HG03558 (cell line): Measurements from ENCODE around the gene AMN.

Source experiments
- ATAC-seq: cut with Tn5 transposase; IDR thresholded peaks from one replicate; pipeline ENCODE4 v1.9.1; 2021; ENCODE audit warnings: moderate number of reproducible peaks; ENCODE audit not compliant: unreplicated experiment; ENCODE audit errors: extremely low read depth

Gene AMN

DNA sequence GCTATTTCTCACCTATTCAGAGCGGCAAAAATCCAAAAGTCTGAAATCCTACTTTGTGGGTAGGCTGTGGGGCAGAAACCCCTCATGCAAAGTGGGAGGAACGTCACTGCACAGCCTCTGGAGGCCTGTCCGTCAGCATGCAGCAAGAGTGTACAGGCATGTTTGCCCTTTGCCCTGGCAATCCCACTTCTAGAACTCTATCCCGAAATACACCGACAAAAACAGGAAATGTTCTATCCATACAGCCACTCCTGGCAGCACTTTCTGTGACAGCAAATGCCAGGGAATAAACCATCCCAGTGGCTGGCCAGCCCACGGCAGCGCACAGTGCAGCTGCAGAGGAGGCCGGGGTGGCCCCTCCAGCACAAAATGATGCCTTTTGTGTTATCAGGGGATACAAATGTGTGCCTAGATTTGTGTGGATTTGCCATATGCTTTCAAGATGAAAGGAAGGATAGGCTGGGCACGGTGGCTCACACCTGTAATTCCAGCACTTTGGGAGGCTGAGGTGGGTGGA is 39.7 kb downstream of the AMN start:
- ATAC-seq = no peak

DNA sequence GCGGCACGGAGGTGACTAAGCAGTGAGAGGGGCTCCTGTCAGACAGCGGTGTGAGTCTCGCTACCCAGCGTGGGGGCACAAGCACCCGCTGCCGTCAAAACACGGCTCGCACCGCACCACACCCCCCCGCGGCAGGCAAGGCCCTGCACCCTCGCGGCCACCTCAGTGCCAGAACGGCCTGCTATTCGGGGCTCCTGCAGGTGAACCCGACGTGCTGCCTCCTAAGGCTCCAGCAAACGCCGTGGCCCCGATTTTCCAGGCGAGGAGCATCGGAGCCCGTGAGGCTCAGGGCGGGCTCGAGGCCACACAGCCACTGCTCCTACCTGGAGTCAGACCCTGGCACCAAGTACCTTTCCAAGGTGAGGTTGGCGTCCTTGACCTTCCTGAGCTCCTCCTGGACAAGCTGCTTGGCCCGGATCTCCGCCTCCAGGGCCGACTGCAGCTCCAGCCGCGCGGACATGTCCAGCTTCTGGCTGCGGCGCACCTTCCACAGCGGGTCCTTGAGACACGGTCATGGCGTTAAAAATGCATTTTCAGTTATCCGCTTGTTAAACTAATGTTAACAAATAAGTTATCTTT is 41.8 kb downstream of the AMN start:
- no peak for ATAC-seq

DNA sequence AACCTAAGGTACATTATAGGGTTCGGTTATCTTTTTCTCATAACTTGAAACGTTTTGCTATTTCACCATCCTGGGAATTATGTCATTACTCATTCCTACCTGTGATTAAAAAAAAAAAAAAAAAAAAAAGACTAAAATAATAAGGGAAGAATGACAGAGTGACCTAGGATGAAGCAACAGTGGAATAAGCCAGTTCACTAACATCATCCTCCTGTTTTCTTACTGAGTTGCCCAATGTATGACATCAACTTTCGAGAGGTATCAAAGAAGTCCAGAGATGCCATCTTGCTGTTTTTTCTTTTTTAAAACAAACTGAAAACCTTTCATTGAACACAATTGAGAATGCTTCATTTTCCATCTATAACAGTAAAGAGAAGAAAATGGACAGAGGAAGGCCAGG is 42.8 kb downstream of the AMN start:
- no peak for ATAC-seq

- no peak for ATAC-seq
These were observed 43.6 kb downstream of the AMN start for GRCh38 chr14:102965971-102966655.

DNA sequence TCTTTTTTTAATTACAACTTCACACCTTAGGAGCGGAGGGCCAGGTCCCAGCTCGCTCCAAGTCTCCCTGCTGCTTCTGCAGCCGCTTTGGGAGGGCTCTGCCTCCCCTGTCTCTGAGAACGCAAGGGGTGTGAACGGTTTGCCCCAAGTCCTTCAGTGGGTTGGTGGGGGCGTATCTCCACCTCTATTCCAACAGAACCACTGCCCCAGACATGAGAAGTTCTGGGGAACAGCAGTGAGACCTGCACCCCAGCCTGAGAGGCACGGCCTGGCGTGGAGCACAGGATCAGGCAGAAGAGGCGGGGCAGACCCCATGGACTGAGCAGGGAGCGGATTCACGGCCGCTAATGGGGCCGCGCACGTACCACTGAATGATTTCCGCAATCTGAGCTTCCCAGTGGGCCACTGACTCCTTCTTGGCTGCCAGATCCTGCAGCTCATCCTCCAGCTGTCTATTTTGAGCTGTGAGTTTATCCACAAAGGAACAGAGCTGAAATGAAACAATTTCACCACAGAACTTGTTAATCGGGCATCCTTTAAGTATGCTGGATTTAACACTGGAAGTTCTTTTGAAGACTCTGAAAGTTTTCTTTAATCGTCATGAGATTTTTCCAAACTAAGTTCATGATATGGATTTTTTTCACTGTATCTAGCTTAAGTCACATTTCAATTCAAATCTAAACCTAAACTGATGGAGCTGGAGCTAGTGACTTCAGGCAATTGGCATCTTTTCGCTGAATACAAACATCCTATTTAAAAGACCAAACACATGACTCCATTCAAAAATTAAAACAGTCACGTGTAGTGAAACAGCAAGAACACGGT is 44.4 kb downstream of the AMN start:
- ATAC-seq = no peak

- ATAC-seq = no peak
These were observed 45.0 kb downstream of the AMN start for GRCh38 chr14:102967506-102967795.

- no peak for ATAC-seq
These were observed 45.8 kb downstream of the AMN start for GRCh38 chr14:102968306-102968705.

GRCh38 chr14:102969060-102969791 is 46.8 kb downstream of the AMN start:
- no peak for ATAC-seq

DNA sequence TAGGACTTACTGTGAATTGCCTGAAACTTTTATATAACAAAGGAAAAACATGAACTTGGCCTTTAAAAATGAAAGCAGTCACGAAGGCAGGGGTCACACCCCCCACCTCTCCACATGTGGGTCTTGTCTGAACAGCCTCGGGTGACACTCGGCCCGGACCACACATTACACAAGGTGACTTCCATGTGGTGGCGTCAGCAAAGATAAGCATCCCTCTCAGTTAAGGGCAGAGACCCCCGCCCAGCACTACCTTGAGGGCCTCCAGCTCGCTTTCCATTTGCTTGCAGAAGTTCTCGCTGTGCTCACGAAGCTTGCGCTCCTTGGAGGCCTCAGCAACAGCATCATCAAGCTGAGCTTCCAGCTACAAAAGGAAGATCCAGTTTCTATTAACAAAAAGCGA is 47.4 kb downstream of the AMN start:
- ATAC-seq = no peak

DNA sequence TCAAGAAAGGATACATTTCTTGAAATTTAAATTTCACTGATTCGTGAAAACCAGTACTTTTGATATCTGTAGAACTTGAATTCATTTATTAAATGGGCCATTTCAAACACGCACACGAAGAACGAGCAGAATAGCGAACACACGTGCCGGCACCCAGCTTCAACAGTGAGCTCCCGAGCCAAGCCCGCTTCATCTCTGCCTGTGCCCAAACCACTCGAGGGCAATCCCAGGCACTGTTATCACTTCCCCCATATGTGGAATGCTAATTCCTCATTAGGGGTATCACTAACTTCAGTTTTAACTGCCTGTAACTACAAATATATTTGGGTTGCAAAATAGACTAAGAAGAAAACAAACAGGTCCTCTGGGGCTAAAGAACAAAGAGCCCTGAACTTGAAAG is 48.0 kb downstream of the AMN start:
- no peak for ATAC-seq

- no peak for ATAC-seq
These were observed 48.9 kb downstream of the AMN start for GRCh38 chr14:102971314-102971713.

DNA sequence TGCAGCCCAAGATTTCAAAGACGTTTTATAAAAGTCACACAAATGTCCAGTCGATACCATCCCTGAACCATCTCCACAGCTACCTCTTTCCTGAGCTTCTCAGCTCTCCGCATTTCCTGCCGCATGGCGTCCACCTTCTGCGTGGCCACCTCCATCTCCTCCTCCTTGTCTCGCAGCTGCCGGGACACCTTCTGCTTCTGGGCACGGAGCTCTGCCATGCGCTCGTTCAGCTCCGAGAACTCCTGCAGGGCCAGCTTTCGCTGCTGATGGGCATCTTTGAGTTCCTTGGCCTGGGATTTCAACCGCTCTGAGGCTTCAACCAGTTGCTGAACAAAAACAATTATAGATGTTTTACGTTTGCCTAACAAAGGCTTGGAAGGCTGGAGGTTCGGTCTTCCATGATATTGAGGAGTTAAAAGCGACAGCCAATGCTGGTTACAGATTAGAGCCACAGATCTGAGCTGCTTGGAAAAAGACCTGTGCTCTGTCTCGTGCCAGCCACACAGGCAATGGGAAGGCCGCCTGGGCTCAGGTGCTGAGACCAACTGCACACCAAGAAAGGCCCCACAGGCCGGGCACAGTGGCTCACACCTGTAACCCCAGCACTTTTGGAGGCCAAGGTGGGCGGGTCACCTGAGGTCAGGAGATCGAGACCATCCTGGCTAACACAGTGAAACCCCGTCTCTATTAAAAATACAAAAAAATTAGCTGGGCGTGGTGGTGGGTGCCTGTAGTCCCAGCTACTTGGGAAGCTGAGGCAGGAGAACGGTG is 49.6 kb downstream of the AMN start:
- ATAC-seq = no peak

DNA sequence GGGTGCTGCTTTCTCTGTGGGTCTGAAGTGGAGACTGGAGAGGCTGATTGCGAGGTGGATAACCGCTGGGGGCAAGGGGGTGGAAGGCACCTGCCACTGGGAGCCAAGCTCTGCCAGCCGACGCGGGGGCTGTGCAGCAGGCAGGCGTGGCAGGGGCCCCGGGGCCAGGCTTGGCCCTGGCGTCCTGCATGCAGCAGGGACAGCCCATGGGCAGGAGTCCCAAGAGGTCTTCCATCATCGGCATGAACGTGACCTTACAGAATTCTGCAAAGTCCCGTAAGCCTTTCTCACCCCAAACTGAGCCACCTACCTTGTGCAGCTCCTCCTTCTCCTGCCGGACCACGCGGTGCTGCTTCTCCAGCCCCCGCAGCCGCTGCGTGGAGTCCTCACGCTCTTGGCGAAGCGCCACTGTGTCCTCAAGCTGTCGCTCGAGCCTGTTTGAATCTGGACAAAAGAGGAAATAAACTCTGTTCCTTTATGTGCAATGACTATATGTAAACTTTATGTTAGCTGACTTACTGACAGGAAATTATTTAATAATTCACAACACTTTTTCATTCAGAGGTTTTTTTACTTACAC is 51.3 kb downstream of the AMN start:
- ATAC-seq = no peak

- no peak for ATAC-seq
These were observed 53.2 kb downstream of the AMN start for GRCh38 chr14:102975662-102976061.

DNA sequence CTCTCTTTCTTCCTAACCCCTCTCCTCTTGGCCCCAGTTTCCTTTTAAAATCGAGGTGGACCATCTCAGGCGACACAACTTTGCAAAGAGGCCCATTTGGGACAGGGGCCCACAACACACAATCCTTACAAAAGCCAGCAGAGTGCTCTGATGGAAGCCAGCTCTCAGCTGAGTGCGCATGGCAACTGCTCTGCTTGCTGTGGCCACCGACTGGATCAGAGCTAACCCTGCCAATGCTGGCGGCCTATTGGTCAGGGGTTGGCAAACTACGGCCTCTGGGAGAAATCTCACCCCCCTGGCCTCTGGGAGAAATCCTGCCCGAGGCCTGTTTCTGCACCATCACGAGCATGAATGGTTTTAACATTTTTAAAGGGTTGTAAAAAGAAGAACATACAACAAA is 55.0 kb downstream of the AMN start:
- ATAC-seq = no peak

DNA sequence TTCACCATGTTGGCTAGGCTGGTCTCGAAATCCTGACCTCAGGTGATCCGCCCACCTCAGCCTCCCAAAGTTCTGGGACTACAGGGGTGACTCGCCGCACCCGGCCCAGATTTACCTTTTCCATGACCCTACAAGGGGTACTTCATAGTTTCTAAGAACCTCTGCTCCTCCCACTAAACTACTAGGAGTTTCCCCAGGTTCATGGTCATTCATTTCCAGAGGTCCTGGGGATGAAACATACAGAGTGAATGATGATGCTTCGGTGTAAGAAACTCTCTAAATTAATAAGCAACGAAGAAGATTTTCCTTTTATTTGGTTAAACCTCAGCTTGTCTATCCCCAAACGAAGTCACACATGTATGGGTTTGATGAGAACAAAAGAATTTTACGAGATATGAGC is 56.9 kb downstream of the AMN start:
- ATAC-seq = no peak

DNA sequence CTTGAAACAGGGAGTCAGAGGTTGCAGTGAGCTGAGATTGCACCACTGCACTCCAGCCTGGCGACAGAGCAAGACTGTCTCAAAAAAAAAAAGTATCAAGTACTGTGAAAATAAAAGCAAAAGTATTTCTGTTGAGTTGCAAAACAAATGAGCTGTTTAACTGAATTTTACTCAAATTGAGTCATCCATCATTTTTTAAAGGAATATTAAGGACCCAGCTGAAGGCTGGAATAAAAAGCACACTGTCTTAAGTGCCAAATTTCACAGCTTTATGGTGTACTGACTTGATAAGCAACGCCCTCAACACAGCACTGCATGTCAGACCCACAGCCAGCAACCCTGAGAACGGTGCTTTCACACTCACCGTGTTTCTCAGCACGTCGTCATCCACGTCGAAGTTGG is 57.9 kb downstream of the AMN start:
- no peak for ATAC-seq
